Keratinocyte (primary cell): ENCODE results near the gene SMIM20.

Experiments
- CTCF ChIP-seq, 3 experiments: IDR thresholded peaks in 1 of 3; conservative IDR thresholded peaks in 1 of 3; optimal IDR thresholded peaks in 1 of 3; 2 replicates in 2 of 3; 3 replicates in 1 of 3; pipeline versions ENCODE3 to v1.5.1; 2011; ENCODE audit warnings: low read length in 3 of 3, mild to moderate bottlenecking in 3 of 3, moderate library complexity in 2 of 3, control low read depth in 1 of 3, inconsistent platforms in 1 of 3; ENCODE audit not compliant: insufficient read depth in 2 of 3; ENCODE audit errors: extremely low read depth in 1 of 3
- EZH2 ChIP-seq: IDR thresholded peaks from one replicate; pipeline ENCODE4 v1.6.1; 2012; ENCODE audit warnings: inconsistent platforms, mild to moderate bottlenecking, low read length, moderate library complexity

GRCh38 chr4:25929298-25929686 is 15.3 kb downstream of the SMIM20 start:
- TF ChIP-seq EZH2 (no peak), CTCF (optimal IDR thresholded peaks at IDR 0.05 in 1 of 3, IDR thresholded peaks at IDR 0.05 in 1 of 3, conservative IDR thresholded peaks at IDR 0.05 in 1 of 3; ENCODE audit: extremely low read depth in 1 of 3, insufficient read depth in 2 of 3, low read length in 3 of 3) (no peak)
